CD4-positive, CD25-positive, alpha-beta regulatory T cell (primary cell): Measurements from ENCODE around the gene SSBP1. TPM values are rescaled to one million over a fixed set of nuclear protein-coding genes. Genes with fewer than 3 reads are reported as not detected.

Source experiments
- ATAC-seq, 2 donors: fragments of 150-1000 bp; cut with Tn5 transposase; one replicate each; pipeline ENCODE4 v1.10.0; 2021; ENCODE audit warnings: low read depth in 2 of 2, moderate number of reproducible peaks in 2 of 2, moderate library complexity in 1 of 2
- DNase-seq, 3 donors: peaks; one replicate each; pipeline versions ENCODE4 v3.0.0 to v3.0.0-alpha.2; 2012 to 2022; ENCODE audit warnings: mixed read lengths in 1 of 3
- H3K27ac ChIP-seq: one replicate; pipeline ENCODE4 v1.7.0; 2013; ENCODE audit warnings: mild to moderate bottlenecking, low read length; ENCODE audit not compliant: insufficient read depth, poor library complexity, severe bottlenecking
- H3K27me3 ChIP-seq: one replicate; pipeline ENCODE4 v1.7.0; 2013; ENCODE audit warnings: low read length; ENCODE audit not compliant: control insufficient read depth, insufficient read depth
- H3K36me3 ChIP-seq: one replicate; pipeline ENCODE4 v1.7.0; 2013; ENCODE audit warnings: mild to moderate bottlenecking, low read length, moderate library complexity; ENCODE audit not compliant: control insufficient read depth, insufficient read depth
- H3K4me1 ChIP-seq: 2 replicates; pipeline ENCODE4 v1.7.0; 2013; ENCODE audit warnings: mild to moderate bottlenecking, low read length; ENCODE audit not compliant: insufficient read depth, control insufficient read depth, poor library complexity, severe bottlenecking
- H3K4me3 ChIP-seq: one replicate; pipeline ENCODE4 v1.7.0; 2013; ENCODE audit warnings: low read depth, mild to moderate bottlenecking, low read length, moderate library complexity
- H3K9me3 ChIP-seq, 2 experiments: 1 replicate in 1 of 2; 2 replicates in 1 of 2; pipeline ENCODE4 v1.7.0; 2013; ENCODE audit warnings: low read length in 2 of 2, mild to moderate bottlenecking in 1 of 2, moderate library complexity in 1 of 2; ENCODE audit not compliant: control insufficient read depth in 2 of 2
- H3K27ac Mint-ChIP-seq, 3 donors: one replicate each; pipeline ENCODE4 v1.8.0; 2020 to 2022; ENCODE audit warnings: mild to moderate bottlenecking in 3 of 3, mixed read lengths in 3 of 3, moderate library complexity in 2 of 3
- H3K27me3 Mint-ChIP-seq: one replicate; pipeline ENCODE4 v1.8.0; 2022; ENCODE audit warnings: mild to moderate bottlenecking, mixed read lengths
- H3K36me3 Mint-ChIP-seq: one replicate; pipeline ENCODE4 v1.8.0; 2020; ENCODE audit warnings: mixed read lengths
- H3K4me1 Mint-ChIP-seq, 4 donors: one replicate each; pipeline ENCODE4 v1.8.0; 2020 to 2022; ENCODE audit warnings: mixed read lengths in 4 of 4, mild to moderate bottlenecking in 1 of 4
- H3K4me3 Mint-ChIP-seq, 4 donors: one replicate each; pipeline ENCODE4 v1.8.0; 2020 to 2022; ENCODE audit warnings: mild to moderate bottlenecking in 4 of 4, mixed read lengths in 4 of 4, moderate library complexity in 3 of 4
- H3K9me3 Mint-ChIP-seq, 7 donors: one replicate each; pipeline ENCODE4 v1.8.0; 2020 to 2022; ENCODE audit warnings: mixed read lengths in 7 of 7, mild to moderate bottlenecking in 3 of 7, moderate library complexity in 2 of 7
- polyA plus RNA-seq, 4 donors: library from polyadenylated mRNA; unstranded; fragments of 300-500 nt; fragmentation: Illumina TruSeq; gene quantifications; one replicate each; pipeline ENCODE4 v1.2.3, GENCODE V29; 2021
- total RNA-seq: library from RNA; stranded (reverse); gene quantifications from one replicate; pipeline ENCODE4 v1.2.3, GENCODE V29; 2022

The SSBP1 gene
- total and polyA plus RNA-seq, 5 donors from 2014 or later: 77.4 to 331 (median 297) TPM

DNA sequence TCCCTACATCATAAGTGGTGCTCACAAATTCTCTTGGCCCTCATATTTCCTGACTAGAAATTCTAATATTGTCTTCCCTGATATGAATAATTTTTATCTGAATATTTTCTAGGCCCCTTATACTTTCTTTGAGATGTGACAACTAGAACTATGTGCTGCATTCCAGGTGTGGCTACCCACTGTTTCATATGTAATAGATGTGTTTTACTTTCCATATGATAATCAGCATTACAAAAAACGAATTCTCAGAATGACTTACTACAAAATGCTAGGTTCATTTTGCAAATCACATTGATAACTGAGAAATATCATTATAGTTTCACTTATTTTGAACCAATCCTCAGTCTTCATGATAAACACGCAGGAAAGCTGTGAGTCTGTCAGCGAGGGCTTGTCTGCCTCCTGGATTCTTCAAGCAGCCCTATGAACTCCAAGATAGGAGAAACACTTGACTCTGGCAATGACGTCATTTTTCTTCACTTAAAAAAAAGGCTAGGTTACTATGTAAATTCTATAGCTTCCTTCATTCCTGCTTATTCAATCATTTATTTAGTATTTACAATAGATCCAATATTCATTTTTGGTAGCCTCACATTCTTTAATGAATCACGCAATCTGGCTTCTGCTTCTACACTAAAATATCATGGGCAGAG, 25.4 kb upstream of the SSBP1 start:
- Mint-ChIP-seq H3K4me1 (peaks cover 0 to 4% (median 2%) of the 10 kb centered on the region in 4 donors), H3K27ac (no peak overlapping the region)

DNA sequence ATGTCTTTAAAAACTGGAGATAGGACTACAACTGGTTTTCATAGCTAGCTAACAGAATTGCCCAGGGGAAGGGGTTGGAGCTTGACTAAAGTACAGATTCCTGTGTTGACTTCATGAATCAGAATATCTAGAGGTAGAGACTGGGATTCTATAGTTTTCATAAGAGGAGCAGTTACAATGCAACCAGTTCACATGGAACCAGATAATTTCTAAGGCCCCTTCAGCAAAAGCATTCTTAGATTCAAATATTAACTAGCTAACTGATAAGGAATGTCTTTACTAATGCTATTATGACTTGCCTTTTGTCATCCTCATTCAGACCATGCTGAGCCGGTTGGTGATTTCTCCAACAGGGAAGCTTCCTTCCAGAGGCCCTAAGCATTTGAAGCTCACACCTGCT, 24.3 kb upstream of the SSBP1 start:
- H3K4me3 Mint-ChIP-seq: no peak overlapping the region
- DNase-seq (no peak), ATAC-seq (no peak)
- no peak overlapping the region for H3K27ac ChIP-seq
- H3K27me3 ChIP-seq: no peaks in the 10 kb centered on the region
- no peaks in the 10 kb centered on the region for H3K4me1 ChIP-seq
- H3K36me3 Mint-ChIP-seq: peaks cover 23% of the 10 kb centered on the region
- no peak overlapping the region for H3K27ac Mint-ChIP-seq
- no peaks in the 10 kb centered on the region for H3K36me3 ChIP-seq
- no peaks in the 10 kb centered on the region for H3K27me3 Mint-ChIP-seq
- no peak overlapping the region for H3K4me3 ChIP-seq
- no peaks in the 10 kb centered on the region for H3K9me3 Mint-ChIP-seq
- H3K9me3 ChIP-seq: no peaks in the 10 kb centered on the region
- H3K4me1 Mint-ChIP-seq: peaks cover 0 to 4% (median 2%) of the 10 kb centered on the region in 4 donors

More for the DNA sequence above, 25.4 kb upstream of the SSBP1 start:
- no peak overlapping the region for H3K4me3 ChIP-seq
- H3K27me3 ChIP-seq: no peaks in the 10 kb centered on the region
- no peaks in the 10 kb centered on the region for H3K4me1 ChIP-seq
- H3K36me3 ChIP-seq: no peaks in the 10 kb centered on the region
- H3K9me3 Mint-ChIP-seq: no peaks in the 10 kb centered on the region
- ATAC-seq (no peak), DNase-seq (no peak)
- no peak overlapping the region for H3K27ac ChIP-seq
- H3K36me3 Mint-ChIP-seq: peaks cover 23% of the 10 kb centered on the region
- H3K4me3 Mint-ChIP-seq: no peak overlapping the region
- H3K9me3 ChIP-seq: no peaks in the 10 kb centered on the region
- H3K27me3 Mint-ChIP-seq: no peaks in the 10 kb centered on the region

DNA sequence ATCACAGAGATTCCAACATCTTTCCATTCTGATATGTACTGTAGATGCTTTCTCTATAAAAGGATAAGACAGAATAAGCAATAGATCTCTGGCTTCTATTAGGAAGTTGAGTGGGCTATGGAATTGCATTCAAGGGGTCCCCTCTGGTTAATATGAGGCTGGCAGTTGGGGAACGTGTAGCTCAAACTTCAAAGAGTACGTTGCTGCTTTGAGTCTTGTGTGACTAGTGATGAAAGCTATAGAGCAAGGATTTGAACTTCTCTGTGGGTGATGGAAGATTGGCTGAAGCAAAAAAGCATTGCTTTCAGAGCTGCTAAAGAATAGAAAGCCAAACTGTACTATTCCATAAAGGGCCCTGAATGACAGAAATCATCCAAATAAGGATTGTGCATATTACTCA, 23.6 kb upstream of the SSBP1 start:
- no peaks in the 10 kb centered on the region for H3K9me3 Mint-ChIP-seq
- DNase-seq (no peak), ATAC-seq (no peak)
- H3K27me3 Mint-ChIP-seq: no peaks in the 10 kb centered on the region
- Histone ChIP-seq H3K36me3 (no peaks in the 10 kb centered on the region), H3K9me3 (no peaks in the 10 kb centered on the region), H3K4me1 (no peaks in the 10 kb centered on the region), H3K4me3 (no peak overlapping the region), H3K27me3 (no peaks in the 10 kb centered on the region), H3K27ac (no peak overlapping the region)
- H3K36me3 Mint-ChIP-seq: peaks cover 23% of the 10 kb centered on the region
- H3K4me1 Mint-ChIP-seq: peaks cover 0 to 4% (median 2%) of the 10 kb centered on the region in 4 donors
- H3K4me3 Mint-ChIP-seq: no peak overlapping the region
- no peak overlapping the region for H3K27ac Mint-ChIP-seq

DNA sequence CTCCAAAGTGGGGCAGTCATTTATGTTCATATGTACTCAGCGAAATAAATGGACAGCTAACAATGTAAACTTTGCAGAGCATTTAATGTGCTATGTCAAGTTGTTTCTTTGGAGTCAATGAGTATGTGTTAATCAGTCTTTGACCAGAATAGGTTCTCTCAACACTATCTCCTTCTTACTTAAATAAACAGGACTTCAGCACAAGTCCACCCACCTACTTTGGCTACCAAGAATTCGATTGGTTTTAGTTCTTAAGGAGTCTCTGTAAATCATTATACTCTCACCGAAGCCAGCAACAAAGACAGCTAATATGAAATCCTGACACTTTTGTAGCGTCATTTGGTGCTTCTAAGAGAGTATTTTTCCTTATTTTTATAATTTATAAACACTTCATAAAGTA, 23.1 kb upstream of the SSBP1 start:
- Histone ChIP-seq H3K27ac (no peak overlapping the region), H3K4me1 (no peaks in the 10 kb centered on the region), H3K4me3 (no peak overlapping the region), H3K27me3 (no peaks in the 10 kb centered on the region), H3K36me3 (no peaks in the 10 kb centered on the region), H3K9me3 (no peaks in the 10 kb centered on the region)
- DNase-seq (no peak), ATAC-seq (no peak)
- Mint-ChIP-seq H3K9me3 (no peaks in the 10 kb centered on the region), H3K4me3 (no peak overlapping the region), H3K27me3 (no peaks in the 10 kb centered on the region), H3K4me1 (peaks cover 0 to 4% (median 2%) of the 10 kb centered on the region in 4 donors), H3K27ac (no peak overlapping the region), H3K36me3 (peaks cover 23% of the 10 kb centered on the region)

DNA sequence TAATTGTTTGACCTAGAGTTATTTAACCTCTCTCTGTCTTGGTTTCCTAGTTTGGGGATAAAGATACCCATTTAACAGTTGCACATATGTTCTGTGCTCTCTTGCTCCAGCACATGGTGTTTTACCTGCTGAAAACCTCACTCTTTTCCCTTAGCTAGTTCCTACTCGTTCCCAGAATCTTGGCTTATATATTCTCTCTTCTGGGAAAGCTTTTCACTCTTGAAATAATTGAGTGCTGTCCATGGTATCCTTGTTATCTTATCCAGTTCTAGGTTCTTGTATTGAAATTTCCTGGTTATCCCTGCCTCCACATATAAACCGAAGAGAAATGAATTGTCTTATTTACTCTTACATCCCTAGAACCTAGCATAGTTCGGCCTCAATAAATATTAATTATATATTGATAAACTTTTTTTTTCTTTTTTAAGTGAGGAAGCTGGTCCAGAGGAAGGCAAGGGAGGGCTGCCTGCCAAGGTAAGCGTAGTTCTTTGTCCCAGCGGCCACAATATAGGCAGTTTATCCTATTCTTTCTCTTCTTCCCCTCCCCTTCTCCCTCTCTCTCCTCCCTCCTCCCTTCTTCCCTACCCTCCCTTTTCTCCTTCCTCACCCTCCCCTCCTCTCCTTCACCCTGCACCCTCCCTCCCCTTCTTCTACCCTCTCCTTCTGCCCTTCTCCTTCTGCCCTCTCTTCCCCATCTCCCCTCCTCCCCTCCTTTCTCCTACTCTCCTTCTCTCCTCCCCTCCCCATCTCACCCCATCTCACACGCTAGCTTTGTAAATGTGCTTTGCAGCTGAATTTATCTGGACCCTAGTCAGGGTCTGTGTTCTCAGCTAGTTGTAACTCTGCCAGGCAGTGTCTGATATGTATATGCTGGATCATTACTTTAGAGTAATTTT, 22.1 kb upstream of the SSBP1 start:
- H3K27me3 ChIP-seq: no peaks in the 10 kb centered on the region
- no peaks in the 10 kb centered on the region for H3K4me1 ChIP-seq
- ATAC-seq (no peak), DNase-seq (no peak)
- H3K27ac Mint-ChIP-seq: no peak overlapping the region
- no peaks in the 10 kb centered on the region for H3K9me3 Mint-ChIP-seq
- H3K9me3 ChIP-seq: no peaks in the 10 kb centered on the region
- no peak overlapping the region for H3K4me3 Mint-ChIP-seq
- peaks cover 5% of the 10 kb centered on the region for H3K36me3 ChIP-seq
- H3K4me1 Mint-ChIP-seq: peaks cover 0 to 4% (median under 1%) of the 10 kb centered on the region in 4 donors
- no peak overlapping the region for H3K4me3 ChIP-seq
- no peak overlapping the region for H3K27ac ChIP-seq
- H3K27me3 Mint-ChIP-seq: no peaks in the 10 kb centered on the region
- peaks cover 25% of the 10 kb centered on the region for H3K36me3 Mint-ChIP-seq

DNA sequence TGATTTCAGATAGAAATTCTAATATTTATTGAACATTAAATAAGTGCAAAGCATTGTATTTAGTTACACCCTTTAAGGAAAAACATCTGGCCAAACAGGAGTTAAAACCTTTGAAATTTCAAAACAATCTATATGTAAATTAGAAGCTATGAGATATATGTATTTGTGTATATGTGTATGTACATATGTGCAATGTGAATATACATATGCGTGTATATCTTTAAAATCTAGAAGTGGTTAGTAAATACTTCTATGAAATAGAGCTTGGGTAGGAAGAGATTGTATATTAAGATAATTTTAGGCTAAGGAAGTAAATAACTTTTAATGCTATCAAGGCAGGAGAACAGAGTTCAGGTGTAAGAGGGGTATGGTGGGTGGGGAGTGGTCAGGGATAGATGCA, 20.7 kb upstream of the SSBP1 start:
- Histone ChIP-seq H3K27ac (no peak overlapping the region), H3K9me3 (no peaks in the 10 kb centered on the region), H3K4me1 (no peaks in the 10 kb centered on the region), H3K27me3 (no peaks in the 10 kb centered on the region), H3K4me3 (no peak overlapping the region), H3K36me3 (peaks cover 5% of the 10 kb centered on the region)
- Mint-ChIP-seq H3K27me3 (no peaks in the 10 kb centered on the region), H3K4me1 (no peaks in the 10 kb centered on the region), H3K27ac (no peak overlapping the region), H3K36me3 (peaks cover 20% of the 10 kb centered on the region), H3K9me3 (no peaks in the 10 kb centered on the region), H3K4me3 (no peak overlapping the region)
- ATAC-seq (no peak), DNase-seq (no peak)

DNA sequence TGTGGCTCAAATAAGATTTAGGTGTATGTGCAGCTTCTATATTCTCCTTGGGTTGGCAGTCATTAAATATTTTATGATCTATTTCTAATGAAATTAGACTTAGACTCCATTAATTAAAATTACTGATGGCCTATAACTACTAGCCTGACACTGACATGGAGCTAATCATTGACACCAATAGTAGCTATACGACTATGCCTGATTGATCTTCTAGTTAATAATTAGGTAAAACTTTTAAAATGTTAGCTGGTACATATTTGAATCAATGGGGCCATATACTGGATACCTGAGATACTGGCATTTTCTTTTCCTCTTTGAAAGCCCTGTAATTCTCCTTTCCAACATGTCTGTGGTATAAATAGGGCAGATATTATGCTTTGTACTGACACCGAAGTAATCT, 15.6 kb upstream of the SSBP1 start:
- Histone ChIP-seq H3K27me3 (no peaks in the 10 kb centered on the region), H3K4me3 (no peak overlapping the region), H3K4me1 (no peaks in the 10 kb centered on the region), H3K27ac (no peak overlapping the region), H3K9me3 (no peaks in the 10 kb centered on the region), H3K36me3 (peaks cover 5% of the 10 kb centered on the region)
- Mint-ChIP-seq H3K4me1 (no peaks in the 10 kb centered on the region), H3K27me3 (no peaks in the 10 kb centered on the region), H3K27ac (no peak overlapping the region), H3K9me3 (no peaks in the 10 kb centered on the region), H3K4me3 (no peak overlapping the region), H3K36me3 (peaks cover 28% of the 10 kb centered on the region)
- DNase-seq (no peak), ATAC-seq (no peak)
